Measurements from ENCODE around the gene HARBI1. TPM values are rescaled to one million over a fixed set of nuclear protein-coding genes. Genes with fewer than 3 reads are reported as not detected.

The HARBI1 gene, protein sequence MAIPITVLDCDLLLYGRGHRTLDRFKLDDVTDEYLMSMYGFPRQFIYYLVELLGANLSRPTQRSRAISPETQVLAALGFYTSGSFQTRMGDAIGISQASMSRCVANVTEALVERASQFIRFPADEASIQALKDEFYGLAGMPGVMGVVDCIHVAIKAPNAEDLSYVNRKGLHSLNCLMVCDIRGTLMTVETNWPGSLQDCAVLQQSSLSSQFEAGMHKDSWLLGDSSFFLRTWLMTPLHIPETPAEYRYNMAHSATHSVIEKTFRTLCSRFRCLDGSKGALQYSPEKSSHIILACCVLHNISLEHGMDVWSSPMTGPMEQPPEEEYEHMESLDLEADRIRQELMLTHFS
- total RNA-seq (ENCODE audit: low replicate concordance): 3.2 and 6.9 TPM in 2 replicates

DNA sequence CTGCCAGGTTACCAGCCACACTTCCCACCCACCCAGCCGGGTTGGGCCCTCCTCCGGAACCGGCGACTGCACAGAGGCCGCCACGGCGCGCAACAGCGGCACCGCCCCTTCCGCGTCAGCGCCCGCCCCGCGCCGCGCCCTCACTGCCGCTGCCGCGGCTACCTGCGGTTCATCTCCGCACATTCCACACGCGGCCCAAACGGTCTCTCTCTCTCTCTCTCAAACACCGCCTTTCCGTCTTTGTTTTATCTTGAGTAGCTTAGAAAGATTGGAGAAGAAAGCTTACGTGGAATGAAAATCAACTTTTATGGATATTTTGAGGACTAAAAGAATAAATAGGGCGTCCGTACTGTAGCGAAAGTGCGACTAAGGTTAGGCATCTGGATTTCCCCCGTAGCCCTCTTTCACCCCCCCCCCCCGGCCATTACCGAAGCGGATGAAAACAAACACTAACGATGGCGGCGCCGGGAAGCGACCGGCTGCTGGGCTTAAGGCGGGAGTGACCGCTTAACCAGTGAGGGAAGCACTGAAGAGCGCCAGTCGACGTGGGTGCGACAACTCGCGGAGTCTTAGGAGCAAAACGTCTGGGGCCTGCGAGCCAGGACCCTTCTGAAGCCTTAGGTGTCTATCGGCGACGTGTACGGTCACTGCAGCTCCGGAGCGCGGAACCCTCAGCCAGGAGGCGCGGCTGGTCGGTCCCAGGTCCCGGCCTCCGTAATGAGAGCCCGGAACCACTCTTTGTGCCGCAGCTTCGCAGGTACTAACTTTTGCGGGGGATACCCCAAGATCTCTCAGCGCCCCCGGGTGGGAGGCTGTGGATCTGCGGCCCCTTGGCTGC, at the start of gene HARBI1, which contains the start of gene ATG13:
Gene HARBI1, minus strand, starts transcription at position 94 of the 838 bp plus-strand sequence. CDS start 990 bp downstream, outside the sequence.
Gene ATG13, plus strand, starts transcription at position 420 of the 838 bp plus-strand sequence. CDS start 26,739 bp downstream, outside the sequence.

DNA sequence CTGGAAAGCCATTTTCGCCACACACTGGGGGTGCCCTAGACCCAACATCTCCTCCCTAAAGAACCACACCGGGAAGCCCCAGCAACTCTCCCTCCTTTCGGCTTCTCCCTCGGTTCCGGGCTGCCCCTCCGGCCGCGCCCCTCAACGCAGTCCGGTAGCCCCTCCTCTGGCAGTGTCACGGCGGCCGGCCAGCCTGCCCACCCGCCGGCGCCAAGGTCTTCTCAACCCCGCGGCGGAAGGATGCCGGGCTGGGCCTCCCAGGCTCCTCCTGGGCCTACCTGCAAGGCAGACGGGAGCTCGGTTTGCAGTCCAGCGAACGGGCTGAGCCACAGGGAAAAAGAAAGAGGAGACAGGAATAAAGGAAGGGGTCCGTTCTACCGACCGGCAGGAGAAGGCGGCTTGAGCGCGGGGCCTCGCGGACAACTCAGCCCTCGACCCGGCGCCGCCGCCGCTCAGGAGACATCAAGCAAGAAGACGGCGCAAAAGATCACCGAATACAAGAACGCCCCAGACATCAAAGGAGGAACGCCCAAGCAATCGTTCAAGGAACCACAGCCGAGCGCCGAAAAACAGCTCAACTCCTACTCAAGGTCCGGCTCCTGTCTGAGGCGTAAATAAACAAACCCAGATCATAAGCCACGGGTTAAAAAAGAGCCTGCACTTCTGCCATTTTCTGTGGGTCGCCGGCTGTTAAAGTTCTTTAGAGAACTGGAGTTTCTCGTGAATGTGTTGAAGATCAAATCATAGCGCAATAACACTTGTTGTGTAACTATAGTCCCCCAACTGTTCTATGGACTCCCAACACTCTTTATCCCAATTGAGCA, 23.3 kb downstream of the HARBI1 start, which contains the start of gene AMBRA1:
Gene AMBRA1, minus strand, starts transcription at position 474 of the 824 bp plus-strand sequence. CDS start 45,643 bp downstream, outside the sequence.

Other genes starting within 250 kb of the HARBI1 start
- 6.9 and 60.1 TPM in 2 replicates for gene MDK, start 235.6 kb downstream of the HARBI1 start, total RNA-seq (ENCODE audit: low replicate concordance)
- 0.08 TPM in 1 of 2 replicates, not detected in the other for gene CHRM4, start 225.5 kb downstream of the HARBI1 start, total RNA-seq (ENCODE audit: low replicate concordance)
- 13.2 and 32.5 TPM in 2 replicates for gene AMBRA1, start 23.2 kb downstream of the HARBI1 start, total RNA-seq (ENCODE audit: low replicate concordance)
- gene ATG13, start 326 bp upstream of the HARBI1 start, total RNA-seq (ENCODE audit: low replicate concordance): 35.5 and 82.1 TPM in 2 replicates
- 27.3 and 37.2 TPM in 2 replicates for gene ARHGAP1, start 83.4 kb upstream of the HARBI1 start, total RNA-seq (ENCODE audit: low replicate concordance)
- gene ZNF408, start 83.8 kb upstream of the HARBI1 start, total RNA-seq (ENCODE audit: low replicate concordance): 5.7 and 6.2 TPM in 2 replicates
- gene F2, start 102.0 kb upstream of the HARBI1 start, total RNA-seq (ENCODE audit: low replicate concordance): 0.08 TPM in 1 of 2 replicates, not detected in the other
- gene CKAP5, start 229.1 kb upstream of the HARBI1 start, total RNA-seq (ENCODE audit: low replicate concordance): 46.9 and 60.4 TPM in 2 replicates